Neural cell (in vitro differentiated cells): ENCODE results near the gene PACS1.

Experiments
- EP300 ChIP-seq: fragments of 450-650 bp; conservative IDR thresholded peaks from 2 replicates; pipeline ENCODE4 v1.6.1; 2014; ENCODE audit warnings: antibody characterized with exemption, mild to moderate bottlenecking, moderate library complexity; ENCODE audit not compliant: poor library complexity, severe bottlenecking
- EZH2 ChIP-seq: fragments of 200-600, 300-800 bp; shearing (Covaris generic), sonication (generic); IDR thresholded peaks from 2 replicates; pipeline ENCODE4 v1.6.1; 2014; ENCODE audit warnings: antibody characterized with exemption, low read length, borderline replicate concordance, mild to moderate bottlenecking; ENCODE audit not compliant: insufficient read depth, poor library complexity, severe bottlenecking
- MXI1 ChIP-seq: fragments of 450-650 bp; conservative IDR thresholded peaks from 2 replicates; pipeline ENCODE4 v1.6.1; 2014; ENCODE audit warnings: antibody characterized with exemption, mild to moderate bottlenecking; ENCODE audit not compliant: poor library complexity, severe bottlenecking
- POLR2AphosphoS5 ChIP-seq: IDR thresholded peaks from 2 replicates; pipeline ENCODE4 v1.6.1; 2012
- SMC3 ChIP-seq: fragments of 450-650 bp; conservative IDR thresholded peaks from 2 replicates; pipeline ENCODE4 v1.6.1; 2014; ENCODE audit warnings: antibody characterized with exemption, mild to moderate bottlenecking, moderate library complexity; ENCODE audit not compliant: poor library complexity
- TAF1 ChIP-seq: IDR thresholded peaks from 2 replicates; pipeline ENCODE4 v1.6.1; 2012; ENCODE audit warnings: low read depth
- TF ChIP-seq, protein P1 (sequence below): fragments of 450-650 bp; IDR thresholded peaks from 2 replicates; pipeline ENCODE4 v1.5.1; 2014; ENCODE audit warnings: antibody characterized with exemption, mild to moderate bottlenecking, moderate library complexity; ENCODE audit not compliant: poor library complexity, severe bottlenecking
- TF ChIP-seq, protein P2 (sequence below): IDR thresholded peaks from 2 replicates; pipeline ENCODE4 v1.6.1; 2012; ENCODE audit warnings: borderline replicate concordance

DNA sequence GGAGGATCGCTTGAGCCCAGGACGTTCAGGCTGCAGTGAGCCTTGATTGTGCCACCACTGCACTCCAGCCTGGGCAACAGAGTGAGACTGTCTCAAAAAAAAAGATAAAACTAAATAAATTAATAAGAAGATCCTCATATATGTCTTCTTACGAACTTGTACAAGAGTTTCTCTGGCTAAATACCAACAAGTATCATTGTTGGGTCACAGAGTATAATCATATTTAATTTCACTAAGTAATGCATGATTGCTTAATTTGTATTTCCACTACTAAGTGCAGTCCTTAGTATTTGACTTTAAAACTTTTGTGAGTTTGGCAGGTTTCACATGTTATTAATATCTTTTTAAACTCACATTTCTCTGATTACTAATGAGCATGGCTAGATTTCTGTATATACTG is 60.9 kb downstream of the PACS1 start:
- TF ChIP-seq, protein P1, sequence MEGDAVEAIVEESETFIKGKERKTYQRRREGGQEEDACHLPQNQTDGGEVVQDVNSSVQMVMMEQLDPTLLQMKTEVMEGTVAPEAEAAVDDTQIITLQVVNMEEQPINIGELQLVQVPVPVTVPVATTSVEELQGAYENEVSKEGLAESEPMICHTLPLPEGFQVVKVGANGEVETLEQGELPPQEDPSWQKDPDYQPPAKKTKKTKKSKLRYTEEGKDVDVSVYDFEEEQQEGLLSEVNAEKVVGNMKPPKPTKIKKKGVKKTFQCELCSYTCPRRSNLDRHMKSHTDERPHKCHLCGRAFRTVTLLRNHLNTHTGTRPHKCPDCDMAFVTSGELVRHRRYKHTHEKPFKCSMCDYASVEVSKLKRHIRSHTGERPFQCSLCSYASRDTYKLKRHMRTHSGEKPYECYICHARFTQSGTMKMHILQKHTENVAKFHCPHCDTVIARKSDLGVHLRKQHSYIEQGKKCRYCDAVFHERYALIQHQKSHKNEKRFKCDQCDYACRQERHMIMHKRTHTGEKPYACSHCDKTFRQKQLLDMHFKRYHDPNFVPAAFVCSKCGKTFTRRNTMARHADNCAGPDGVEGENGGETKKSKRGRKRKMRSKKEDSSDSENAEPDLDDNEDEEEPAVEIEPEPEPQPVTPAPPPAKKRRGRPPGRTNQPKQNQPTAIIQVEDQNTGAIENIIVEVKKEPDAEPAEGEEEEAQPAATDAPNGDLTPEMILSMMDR, result no peak
- no peak for TF ChIP-seq EZH2
- no peak for TF ChIP-seq POLR2AphosphoS5
- TF ChIP-seq SMC3, result no peak
- TF ChIP-seq TAF1, result no peak
- TF ChIP-seq EP300, result no peak
- TF ChIP-seq MXI1, result no peak
- TF ChIP-seq, protein P2, sequence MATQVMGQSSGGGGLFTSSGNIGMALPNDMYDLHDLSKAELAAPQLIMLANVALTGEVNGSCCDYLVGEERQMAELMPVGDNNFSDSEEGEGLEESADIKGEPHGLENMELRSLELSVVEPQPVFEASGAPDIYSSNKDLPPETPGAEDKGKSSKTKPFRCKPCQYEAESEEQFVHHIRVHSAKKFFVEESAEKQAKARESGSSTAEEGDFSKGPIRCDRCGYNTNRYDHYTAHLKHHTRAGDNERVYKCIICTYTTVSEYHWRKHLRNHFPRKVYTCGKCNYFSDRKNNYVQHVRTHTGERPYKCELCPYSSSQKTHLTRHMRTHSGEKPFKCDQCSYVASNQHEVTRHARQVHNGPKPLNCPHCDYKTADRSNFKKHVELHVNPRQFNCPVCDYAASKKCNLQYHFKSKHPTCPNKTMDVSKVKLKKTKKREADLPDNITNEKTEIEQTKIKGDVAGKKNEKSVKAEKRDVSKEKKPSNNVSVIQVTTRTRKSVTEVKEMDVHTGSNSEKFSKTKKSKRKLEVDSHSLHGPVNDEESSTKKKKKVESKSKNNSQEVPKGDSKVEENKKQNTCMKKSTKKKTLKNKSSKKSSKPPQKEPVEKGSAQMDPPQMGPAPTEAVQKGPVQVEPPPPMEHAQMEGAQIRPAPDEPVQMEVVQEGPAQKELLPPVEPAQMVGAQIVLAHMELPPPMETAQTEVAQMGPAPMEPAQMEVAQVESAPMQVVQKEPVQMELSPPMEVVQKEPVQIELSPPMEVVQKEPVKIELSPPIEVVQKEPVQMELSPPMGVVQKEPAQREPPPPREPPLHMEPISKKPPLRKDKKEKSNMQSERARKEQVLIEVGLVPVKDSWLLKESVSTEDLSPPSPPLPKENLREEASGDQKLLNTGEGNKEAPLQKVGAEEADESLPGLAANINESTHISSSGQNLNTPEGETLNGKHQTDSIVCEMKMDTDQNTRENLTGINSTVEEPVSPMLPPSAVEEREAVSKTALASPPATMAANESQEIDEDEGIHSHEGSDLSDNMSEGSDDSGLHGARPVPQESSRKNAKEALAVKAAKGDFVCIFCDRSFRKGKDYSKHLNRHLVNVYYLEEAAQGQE, result no peak
